GM12878 (cell line): Measurements from ENCODE around the gene GSTM2. TPM values are rescaled to one million over a fixed set of nuclear protein-coding genes. Genes with fewer than 3 reads are reported as not detected.

ENCODE experiments used
- ATAC-seq: fragments of 200-7000 bp; cut with Tn5 transposase; 3 replicates; pipeline ENCODE4 v1.9.1; 2020; ENCODE audit warnings: mild to moderate bottlenecking, moderate library complexity
- BruUV-seq: library from RNA; stranded (reverse); fragments of 400-500 nt; replicated peaks from 2 replicates; lab custom pipeline; 2021; lab: Mats Ljungman, UMichigan
- CTCF ChIA-PET: fragments of 300-600 bp; sonication (Branson Sonifier 250); formaldehyde crosslinking; extraction: SDS; loops from one replicate; lab custom pipeline; 2021; ENCODE audit warnings: inconsistent platforms; lab: Yijun Ruan, JAX
- POLR2A ChIA-PET: fragments of 350-600 bp; formaldehyde crosslinking; extraction: SDS; loops from one replicate; lab custom pipeline; 2021; ENCODE audit warnings: inconsistent platforms; lab: Charles Lee
- RAD21 ChIA-PET: fragments of 300-600 bp; sonication (Branson Sonifier 250); formaldehyde crosslinking; loops from one replicate; lab custom pipeline; 2023; ENCODE audit warnings: antibody characterized with exemption; ENCODE audit not compliant: unreplicated experiment; lab: Charles Lee
- SMC1A ChIA-PET: fragments of 300-600 bp; sonication (Branson Sonifier 250); formaldehyde crosslinking; loops from one replicate; lab custom pipeline; 2023; ENCODE audit not compliant: unreplicated experiment, uncharacterized antibody; lab: Charles Lee
- DNase-seq: peaks from one replicate; pipeline ENCODE4 v3.0.0-alpha.2; 2011; ENCODE audit warnings: low read depth, low spot score
- FAIRE-seq: peaks from 3 replicates; lab custom pipeline; 2011; peaks lifted over from hg19 to GRCh38; lab: Jason Lieb, UNC
- H2AFZ ChIP-seq: 2 replicates; pipeline ENCODE4 v1.6.0; 2011; ENCODE audit warnings: low read depth, low read length, control low read depth; ENCODE audit not compliant: control insufficient read depth
- H3K27ac ChIP-seq: 2 replicates; pipeline ENCODE4 v1.5.1; 2011; ENCODE audit warnings: control low read depth; ENCODE audit not compliant: control insufficient read depth, insufficient read depth
- H3K27me3 ChIP-seq, 2 experiments: replicated peaks in 1 of 2; 2 replicates each; pipeline versions ENCODE4 v1.6.0 to v1.6.1; 2011; ENCODE audit warnings: low read length in 1 of 2; ENCODE audit not compliant: control insufficient read depth in 2 of 2, insufficient read depth in 2 of 2
- H3K36me3 ChIP-seq, 2 experiments: 2 replicates each; pipeline ENCODE4 v1.5.1; 2011; ENCODE audit warnings: low read length in 1 of 2; ENCODE audit not compliant: control insufficient read depth in 2 of 2, insufficient read depth in 2 of 2
- H3K4me1 ChIP-seq: 2 replicates; pipeline ENCODE4 v1.6.1; 2011; ENCODE audit warnings: mild to moderate bottlenecking, low read length, moderate library complexity, mixed read lengths; ENCODE audit not compliant: control insufficient read depth, insufficient read depth
- H3K4me2 ChIP-seq: 2 replicates; pipeline ENCODE4 v1.6.0; 2011; ENCODE audit warnings: control low read depth; ENCODE audit not compliant: control insufficient read depth, insufficient read depth
- H3K4me3 ChIP-seq: fragments of 200-600 bp; sonication (generic); 2 replicates; pipeline ENCODE4 v1.5.1; 2016
- H3K79me2 ChIP-seq: 2 replicates; pipeline ENCODE4 v1.6.0; 2011; ENCODE audit warnings: low read length; ENCODE audit not compliant: control insufficient read depth, insufficient read depth
- H3K9ac ChIP-seq: 2 replicates; pipeline ENCODE4 v1.8.0; 2011; ENCODE audit warnings: low read length, control low read depth, mixed read lengths; ENCODE audit not compliant: control insufficient read depth, insufficient read depth
- H3K9me3 ChIP-seq: replicated peaks from 3 replicates; pipeline ENCODE4 v1.5.1; 2011; ENCODE audit warnings: mild to moderate bottlenecking, low read length; ENCODE audit not compliant: control insufficient read depth, insufficient read depth
- H4K20me1 ChIP-seq: 2 replicates; pipeline ENCODE4 v1.6.0; 2011; ENCODE audit not compliant: control insufficient read depth, insufficient read depth
- BCL11A ChIP-seq: IDR thresholded peaks from 2 replicates; pipeline ENCODE4 v1.6.1; 2011; ENCODE audit warnings: low read depth, low read length
- BHLHE40 ChIP-seq, 2 experiments: fragments of 450-650 bp in 1 of 2; IDR thresholded peaks; 2 replicates each; pipeline ENCODE4 v1.6.1; 2011 to 2017; ENCODE audit warnings: low read depth in 2 of 2, borderline replicate concordance in 1 of 2, improper control_type of control experiment in 1 of 2, low read length in 1 of 2, mild to moderate bottlenecking in 1 of 2
- BRCA1 ChIP-seq: IDR thresholded peaks from 2 replicates; pipeline ENCODE4 v1.6.1; 2011; ENCODE audit warnings: low read depth, low read length, improper control_type of control experiment
- CHD4 ChIP-seq: fragments of 200-600 bp; sonication (generic); IDR thresholded peaks from 2 replicates; pipeline ENCODE4 v1.6.1; 2016; ENCODE audit warnings: mild to moderate bottlenecking
- CREB1 ChIP-seq: IDR thresholded peaks from 2 replicates; pipeline ENCODE4 v1.6.1; 2012; ENCODE audit warnings: low read depth, mild to moderate bottlenecking, inconsistent platforms
- GATAD2B ChIP-seq: fragments of 450-650 bp; conservative IDR thresholded peaks from 2 replicates; pipeline ENCODE4 v1.6.1; 2017; ENCODE audit warnings: low read depth, mild to moderate bottlenecking, moderate library complexity
- HDAC6 ChIP-seq: fragments of 200-600 bp; sonication (generic); IDR thresholded peaks from one replicate; pipeline ENCODE4 v1.8.0; 2017; ENCODE audit warnings: antibody characterized with exemption; ENCODE audit not compliant: unreplicated experiment
- IRF5 ChIP-seq: fragments of 450-650 bp; IDR thresholded peaks from 2 replicates; pipeline ENCODE4 v1.6.1; 2017; ENCODE audit warnings: borderline replicate concordance
- MTA3 ChIP-seq: IDR thresholded peaks from 2 replicates; pipeline ENCODE4 v1.6.1; 2012; ENCODE audit warnings: low read length, inconsistent platforms, borderline replicate concordance
- MYB ChIP-seq: fragments of 150-350 bp; IDR thresholded peaks from 2 replicates; pipeline ENCODE4 v1.6.1; 2014; ENCODE audit warnings: mild to moderate bottlenecking, low read depth, low read length, borderline replicate concordance
- NR2F1 ChIP-seq: fragments of 450-650 bp; conservative IDR thresholded peaks from 2 replicates; pipeline ENCODE4 v1.6.1; 2017; ENCODE audit warnings: mild to moderate bottlenecking
- PAX5 ChIP-seq: IDR thresholded peaks from 2 replicates; pipeline ENCODE4 v1.6.1; 2011; ENCODE audit warnings: low read depth, low read length, borderline replicate concordance
- TAF1 ChIP-seq: IDR thresholded peaks from 2 replicates; pipeline ENCODE4 v1.6.1; 2011; ENCODE audit warnings: mild to moderate bottlenecking, low read depth, low read length, borderline replicate concordance
- WGBS: methylation state at CpG from one replicate; pipeline ENCODE4 v1.1.6; 2016; ENCODE audit warnings: low lambda C conversion rate; ENCODE audit not compliant: insufficient replicate concordance, insufficient coverage; ENCODE audit errors: missing lambda C conversion rate; 5-methylcytosine and 5-hydroxymethylcytosine counted together
- in situ Hi-C: fragments of 300-500 bp; cut with MboI; formaldehyde crosslinking; loops from 9 replicates; pipeline ENCODE4 v1.14.3; 2018; ENCODE audit warnings: mixed read lengths
- intact Hi-C: fragments of 100-400 bp; cut with micrococcal nuclease; formaldehyde crosslinking; loops from one replicate; pipeline ENCODE4 v1.14.2; 2022; ENCODE audit not compliant: unreplicated experiment
- polyA plus RNA-seq, 11 experiments: library from polyadenylated mRNA; depleted of rRNA in 4 of 11; unstranded in 6 of 11; stranded (reverse) in 5 of 11; fragments of >200 nt; fragmentation: Nextera tagmentation in 4 of 11; fragmentation: Illumina TruSeq in 1 of 11; extraction: Ambion mirVana in 4 of 11; extraction: Trizol in 1 of 11; gene quantifications; 1 replicate in 1 of 11; 2 replicates in 10 of 11; pipeline versions ENCODE4 v1.2.1 to v1.2.3, GENCODE V29; 2011 to 2016; ENCODE audit warnings: inconsistent platforms in 2 of 11, missing spikeins in 2 of 11, low read depth in 1 of 11
- total RNA-seq, 4 experiments: library from RNA; depleted of rRNA in 3 of 4; stranded (reverse); fragments of >200 nt in 3 of 4; fragmentation: Illumina TruSeq in 1 of 4; extraction: Trizol in 1 of 4; gene quantifications; 2 replicates each; pipeline versions ENCODE4 v1.2.1 to v1.2.3, GENCODE V29; 2013 to 2021
- TF ChIP-seq, protein P1 (sequence below): fragments of 450-650 bp; IDR thresholded peaks from 2 replicates; pipeline ENCODE4 v1.6.1; 2017; ENCODE audit warnings: mild to moderate bottlenecking, moderate library complexity

Gene GSTM2
- total and polyA plus RNA-seq, 10 of the 15 experiments (the other 5 are each of a cell fraction or from before 2014, with no cell fraction given), result 8.3 to 32.3 (median 20.2) TPM

- TF ChIP-seq, protein P1, sequence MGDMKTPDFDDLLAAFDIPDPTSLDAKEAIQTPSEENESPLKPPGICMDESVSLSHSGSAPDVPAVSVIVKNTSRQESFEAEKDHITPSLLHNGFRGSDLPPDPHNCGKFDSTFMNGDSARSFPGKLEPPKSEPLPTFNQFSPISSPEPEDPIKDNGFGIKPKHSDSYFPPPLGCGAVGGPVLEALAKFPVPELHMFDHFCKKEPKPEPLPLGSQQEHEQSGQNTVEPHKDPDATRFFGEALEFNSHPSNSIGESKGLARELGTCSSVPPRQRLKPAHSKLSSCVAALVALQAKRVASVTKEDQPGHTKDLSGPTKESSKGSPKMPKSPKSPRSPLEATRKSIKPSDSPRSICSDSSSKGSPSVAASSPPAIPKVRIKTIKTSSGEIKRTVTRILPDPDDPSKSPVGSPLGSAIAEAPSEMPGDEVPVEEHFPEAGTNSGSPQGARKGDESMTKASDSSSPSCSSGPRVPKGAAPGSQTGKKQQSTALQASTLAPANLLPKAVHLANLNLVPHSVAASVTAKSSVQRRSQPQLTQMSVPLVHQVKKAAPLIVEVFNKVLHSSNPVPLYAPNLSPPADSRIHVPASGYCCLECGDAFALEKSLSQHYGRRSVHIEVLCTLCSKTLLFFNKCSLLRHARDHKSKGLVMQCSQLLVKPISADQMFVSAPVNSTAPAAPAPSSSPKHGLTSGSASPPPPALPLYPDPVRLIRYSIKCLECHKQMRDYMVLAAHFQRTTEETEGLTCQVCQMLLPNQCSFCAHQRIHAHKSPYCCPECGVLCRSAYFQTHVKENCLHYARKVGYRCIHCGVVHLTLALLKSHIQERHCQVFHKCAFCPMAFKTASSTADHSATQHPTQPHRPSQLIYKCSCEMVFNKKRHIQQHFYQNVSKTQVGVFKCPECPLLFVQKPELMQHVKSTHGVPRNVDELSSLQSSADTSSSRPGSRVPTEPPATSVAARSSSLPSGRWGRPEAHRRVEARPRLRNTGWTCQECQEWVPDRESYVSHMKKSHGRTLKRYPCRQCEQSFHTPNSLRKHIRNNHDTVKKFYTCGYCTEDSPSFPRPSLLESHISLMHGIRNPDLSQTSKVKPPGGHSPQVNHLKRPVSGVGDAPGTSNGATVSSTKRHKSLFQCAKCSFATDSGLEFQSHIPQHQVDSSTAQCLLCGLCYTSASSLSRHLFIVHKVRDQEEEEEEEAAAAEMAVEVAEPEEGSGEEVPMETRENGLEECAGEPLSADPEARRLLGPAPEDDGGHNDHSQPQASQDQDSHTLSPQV, result no peak
- TF ChIP-seq GATAD2B (peak; percentile 60; the same call in 1 of the 2 replicates), BHLHE40 (IDR thresholded peaks at IDR 0.05; ENCODE audit: borderline replicate concordance in 1 of 2, low read depth in 2 of 2, low read length in 1 of 2) (peak in 1 of 2 experiments; percentile 40; a peak in 1 of 4 replicates), TAF1 (peak; percentile 62; the same call in 1 of the 2 replicates)
Measured at GRCh38 chr1:109619576-109620400, 48.1 kb upstream of the GSTM2 start, which contains the start of the genes AMPD2 and GNAT2 (continued).

DNA sequence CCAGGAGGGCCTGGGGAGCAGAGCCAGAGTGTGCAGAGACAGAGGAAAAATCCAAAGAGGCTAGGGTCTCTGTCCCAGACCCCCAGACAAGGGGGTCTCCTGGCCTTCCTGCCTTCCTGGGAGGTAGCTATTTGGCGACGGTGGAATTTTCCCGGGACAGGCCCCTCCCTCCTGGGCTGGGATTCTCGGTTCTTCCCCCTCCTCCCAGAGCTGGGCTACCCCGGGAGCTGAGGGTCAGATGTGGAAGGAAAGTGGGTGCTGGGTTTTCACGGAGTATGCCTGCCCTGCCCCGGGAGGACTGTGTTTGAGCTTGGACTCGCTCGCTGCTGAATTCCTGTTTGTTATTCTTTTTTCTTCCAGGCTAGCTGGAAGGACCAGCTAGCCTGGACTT is 47.5 kb upstream of the GSTM2 start:
- peak overlapping the region; percentile 83 for H2AFZ ChIP-seq
- POLR2A ChIA-PET, result interaction anchor here (0.8 to 3.4 kb wide), 4 partner anchors 19 to 138 kb away, joined by 3 to 34 read pairs (median 8); partner anchors contain the start of gene GNAI3
- TF ChIP-seq BCL11A (no peak), HDAC6 (no peak), CHD4 (no peak), IRF5 (no peak), MYB (no peak), NR2F1 (no peak), BRCA1 (no peak), PAX5 (no peak), CREB1 (no peak), MTA3 (no peak)

More for the DNA sequence above, 47.5 kb upstream of the GSTM2 start:
- Histone ChIP-seq H3K4me1 (peaks cover 42% of the 10 kb centered on the region), H3K4me3 (peak overlapping the region; percentile 85), H3K36me3 (no peaks in the 10 kb centered on the region; a peak in 2 of 4 replicates), H3K4me2 (peak overlapping the region; percentile 89), H3K27me3 (no peaks in the 10 kb centered on the region), H3K9ac (peak overlapping the region; percentile 86), H3K79me2 (peaks cover 51% of the 10 kb centered on the region), H3K9me3 (no peaks in the 10 kb centered on the region), H3K27ac (peak overlapping the region; percentile 72), H4K20me1 (no peaks in the 10 kb centered on the region)
- ChIA-PET RAD21 (interaction anchor here (0.6 to 2.3 kb wide), 7 partner anchors 10 to 410 kb away, joined by 3 to 10 read pairs (median 3); no protein-coding TSS in a partner anchor), SMC1A (interaction anchor here (0.7 to 2.7 kb wide), 5 partner anchors 10 to 74 kb away, joined by 3 to 18 read pairs (median 6); partner anchors contain the start of gene GNAI3), CTCF (interaction anchor here (0.6 to 2.4 kb wide), 14 partner anchors 9 to 409 kb away, joined by 3 to 16 read pairs (median 5); partner anchors contain the start of genes AHCYL1, GNAI3 and SARS1)
- ATAC-seq (no peak), FAIRE-seq (no peak), DNase-seq (no peak)
- no TSS peak for BruUV-seq
- in situ Hi-C loops, result loop anchor here (5.0 kb wide), 2 partner anchors 73 to 133 kb away; partner anchors contain the start of gene GNAI3
- intact Hi-C loops, result loop anchor here (5.0 kb wide), 1 partner anchor 128 kb away; the partner anchor contains the start of gene CYB561D1
- WGBS, result 0% methylated on average over 8 of the region's 9 CpGs
